ENCODE data around the gene SMARCD1.

Gene SMARCD1

DNA sequence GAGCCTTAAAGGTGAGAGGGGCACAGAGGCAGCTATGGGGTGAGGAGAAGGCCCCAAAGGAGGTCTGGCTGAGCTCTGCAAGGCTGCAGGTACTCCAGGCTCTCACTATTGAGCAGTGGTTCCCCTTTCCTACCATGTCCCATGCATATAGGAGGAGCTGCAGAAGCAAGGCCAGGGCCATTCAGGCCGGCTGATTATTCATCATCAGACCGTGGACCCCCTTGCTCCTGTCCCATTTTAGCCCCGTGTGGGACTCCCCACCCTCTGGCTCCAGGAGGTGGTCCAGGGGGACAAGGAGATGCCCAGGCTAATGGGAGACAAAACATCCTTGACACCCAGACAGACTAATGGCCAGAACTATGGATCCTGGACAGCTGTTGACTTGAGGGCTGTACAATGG, 21.8 kb downstream of the SMARCD1 start:
- H3K27me3 ChIP-seq (replicated peaks; ENCODE audit: control insufficient read depth, insufficient read depth, low read length): no peaks in the 10 kb centered on the region
- H3K9ac ChIP-seq (ENCODE audit: low read length): peak overlapping the region; percentile 92
- peaks cover 61% of the 10 kb centered on the region for H3K4me1 ChIP-seq (ENCODE audit: control insufficient read depth, insufficient read depth, low read length)
- no peaks in the 10 kb centered on the region for H3K9me3 ChIP-seq (ENCODE audit: control insufficient read depth, low read length)
- H3K4me3 ChIP-seq (ENCODE audit: low read length): peak overlapping the region; percentile 83
- peaks cover 28% of the 10 kb centered on the region for H3K36me3 ChIP-seq (ENCODE audit: control insufficient read depth, insufficient read depth, low read length, severe bottlenecking)
- no peak for DNase-seq (ENCODE audit: low read depth)

- H3K9me3 ChIP-seq (ENCODE audit: control insufficient read depth, low read length): no peaks in the 10 kb centered on the region
- peak overlapping the region; percentile 92 for H3K9ac ChIP-seq (ENCODE audit: low read length)
- H3K27me3 ChIP-seq (replicated peaks; ENCODE audit: control insufficient read depth, insufficient read depth, low read length): no peaks in the 10 kb centered on the region
- H3K4me3 ChIP-seq (ENCODE audit: low read length): peak overlapping the region; percentile 83
- H3K4me1 ChIP-seq (ENCODE audit: control insufficient read depth, insufficient read depth, low read length): peaks cover 53% of the 10 kb centered on the region
- peaks cover 28% of the 10 kb centered on the region for H3K36me3 ChIP-seq (ENCODE audit: control insufficient read depth, insufficient read depth, low read length, severe bottlenecking)
- no peak for DNase-seq (ENCODE audit: low read depth)
Observed at GRCh38 chr12:50107416-50108268, 22.5 kb downstream of the SMARCD1 start.

DNA sequence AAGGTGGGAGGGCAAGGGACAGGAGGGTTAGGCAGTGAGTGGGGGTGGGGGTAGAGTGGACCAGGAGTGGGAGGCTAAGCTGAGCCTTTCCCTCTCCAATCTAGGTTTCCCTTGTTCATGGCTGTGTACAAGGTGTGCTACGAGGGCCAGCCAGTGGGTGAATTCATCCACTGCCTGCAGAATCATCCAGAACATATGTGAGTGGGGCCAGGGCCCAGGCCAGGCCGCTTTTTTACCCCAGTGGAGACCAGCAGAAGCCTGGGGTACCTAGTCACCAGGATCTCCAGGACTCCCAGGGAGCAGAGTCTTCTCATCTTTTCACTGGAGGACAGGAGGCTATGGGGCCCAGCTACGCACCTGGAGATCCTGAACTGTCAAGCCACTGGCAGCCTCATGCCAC, 24.2 kb downstream of the SMARCD1 start:
- H3K9ac ChIP-seq (ENCODE audit: low read length): peak overlapping the region; percentile 85
- no peak overlapping the region for H3K4me3 ChIP-seq (ENCODE audit: low read length)
- no peak for DNase-seq (ENCODE audit: low read depth)
- no peaks in the 10 kb centered on the region for H3K9me3 ChIP-seq (ENCODE audit: control insufficient read depth, low read length)
- H3K4me1 ChIP-seq (ENCODE audit: control insufficient read depth, insufficient read depth, low read length): peaks cover 43% of the 10 kb centered on the region
- H3K36me3 ChIP-seq (ENCODE audit: control insufficient read depth, insufficient read depth, low read length, severe bottlenecking): peaks cover 28% of the 10 kb centered on the region
- H3K27me3 ChIP-seq (replicated peaks; ENCODE audit: control insufficient read depth, insufficient read depth, low read length): no peaks in the 10 kb centered on the region

GRCh38 chr12:50110127-50110761, 25.1 kb downstream of the SMARCD1 start:
- Histone ChIP-seq H3K27me3 (replicated peaks; ENCODE audit: control insufficient read depth, insufficient read depth, low read length) (no peaks in the 10 kb centered on the region), H3K9ac (ENCODE audit: low read length) (peak overlapping the region; percentile 85), H3K9me3 (ENCODE audit: control insufficient read depth, low read length) (no peaks in the 10 kb centered on the region), H3K4me1 (ENCODE audit: control insufficient read depth, insufficient read depth, low read length) (peaks cover 43% of the 10 kb centered on the region), H3K4me3 (ENCODE audit: low read length) (peak overlapping the region; percentile 52), H3K36me3 (ENCODE audit: control insufficient read depth, insufficient read depth, low read length, severe bottlenecking) (peaks cover 28% of the 10 kb centered on the region)
- no peak for DNase-seq (ENCODE audit: low read depth)

DNA sequence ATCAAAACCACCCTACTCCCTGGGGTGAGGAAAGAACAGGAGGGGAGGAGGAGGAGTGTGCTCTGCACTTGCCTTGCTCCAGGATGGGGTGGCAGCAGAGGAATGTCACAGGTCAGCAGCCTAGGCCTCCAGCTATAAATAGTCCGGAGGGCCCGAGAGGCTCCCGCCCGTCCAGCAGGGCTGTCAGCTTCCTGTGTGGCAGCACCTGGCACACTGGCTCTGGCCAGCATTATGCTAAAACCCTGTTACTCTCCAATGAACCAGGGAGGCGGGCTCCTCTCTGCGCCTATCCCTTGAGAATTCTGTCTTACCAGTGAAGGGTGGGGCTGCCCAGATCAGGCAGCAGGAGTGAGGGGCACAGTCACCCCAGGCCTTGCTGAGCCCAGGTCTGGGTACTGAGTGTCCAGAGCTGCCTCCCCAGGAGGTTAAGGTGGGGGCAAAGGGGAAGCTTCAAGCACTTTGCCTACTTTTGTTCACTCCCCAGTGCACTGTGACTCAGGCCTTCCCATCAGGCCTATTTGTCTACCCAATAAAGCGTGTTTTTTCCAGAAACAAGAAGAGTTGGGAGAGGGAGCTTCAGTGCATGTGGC, 25.7 kb downstream of the SMARCD1 start:
- H3K4me1 ChIP-seq (ENCODE audit: control insufficient read depth, insufficient read depth, low read length): peaks cover 40% of the 10 kb centered on the region
- H3K27me3 ChIP-seq (replicated peaks; ENCODE audit: control insufficient read depth, insufficient read depth, low read length): no peaks in the 10 kb centered on the region
- peaks cover 27% of the 10 kb centered on the region for H3K36me3 ChIP-seq (ENCODE audit: control insufficient read depth, insufficient read depth, low read length, severe bottlenecking)
- no peaks in the 10 kb centered on the region for H3K9me3 ChIP-seq (ENCODE audit: control insufficient read depth, low read length)
- DNase-seq (ENCODE audit: low read depth): peak; percentile 25
- H3K4me3 ChIP-seq (ENCODE audit: low read length): peak overlapping the region; percentile 52
- peak overlapping the region; percentile 85 for H3K9ac ChIP-seq (ENCODE audit: low read length)

- Histone ChIP-seq H3K36me3 (ENCODE audit: control insufficient read depth, insufficient read depth, low read length, severe bottlenecking) (peaks cover 29% of the 10 kb centered on the region), H3K9ac (ENCODE audit: low read length) (peak overlapping the region; percentile 85), H3K9me3 (ENCODE audit: control insufficient read depth, low read length) (no peaks in the 10 kb centered on the region), H3K4me1 (ENCODE audit: control insufficient read depth, insufficient read depth, low read length) (peaks cover 40% of the 10 kb centered on the region), H3K4me3 (ENCODE audit: low read length) (peak overlapping the region; percentile 52), H3K27me3 (replicated peaks; ENCODE audit: control insufficient read depth, insufficient read depth, low read length) (no peaks in the 10 kb centered on the region)
- no peak for DNase-seq (ENCODE audit: low read depth)
Observed at GRCh38 chr12:50111395-50111692, 26.2 kb downstream of the SMARCD1 start.

DNA sequence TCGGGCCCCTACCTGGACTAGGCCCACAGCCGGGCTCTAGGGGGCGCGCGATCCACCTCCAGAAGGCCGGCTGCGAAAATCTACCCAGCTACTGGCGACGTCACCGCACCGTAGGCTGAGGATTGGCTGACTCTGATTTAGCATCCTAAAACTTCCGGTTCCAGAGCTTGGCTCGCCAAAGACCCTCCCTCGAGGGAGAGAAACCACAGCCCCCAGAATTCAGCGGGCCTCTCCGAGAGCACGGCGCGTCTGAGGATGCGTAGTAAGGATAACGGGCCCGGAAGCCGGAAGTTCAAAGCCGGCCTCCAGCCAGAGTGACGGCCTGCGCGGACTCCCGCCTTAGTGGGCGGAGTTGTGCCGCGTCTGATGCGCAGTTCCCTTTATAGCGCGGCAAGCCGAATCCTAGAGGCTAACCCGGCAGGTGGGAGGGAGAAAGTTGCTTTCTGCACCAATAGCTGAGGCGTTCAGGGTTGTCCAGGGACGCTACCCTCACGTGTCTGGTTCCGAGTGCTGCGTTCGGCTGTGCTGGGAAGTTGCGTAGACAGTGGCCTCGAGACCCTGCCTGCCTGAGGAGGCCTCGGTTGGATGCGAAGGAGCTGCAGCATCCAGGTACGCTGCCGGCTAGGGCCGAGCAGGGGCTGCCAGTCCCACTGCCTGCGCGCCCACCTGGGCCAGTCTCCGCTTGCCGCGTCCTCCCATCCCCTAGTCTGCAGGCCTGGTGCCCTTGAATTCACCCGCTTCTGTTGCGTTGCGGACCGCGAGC, 26.7 kb downstream of the SMARCD1 start, which contains the start of gene COX14:
TSS of gene COX14 (plus strand) at position 544 of the 763 bp plus-strand sequence. CDS start 7,808 bp downstream, outside the sequence.
- Histone ChIP-seq H3K9ac (ENCODE audit: low read length) (peak within 1 kb of the TSS; percentile 89), H3K4me1 (ENCODE audit: control insufficient read depth, insufficient read depth, low read length) (peaks cover 44% of the 10 kb centered on the region), H3K27me3 (replicated peaks; ENCODE audit: control insufficient read depth, insufficient read depth, low read length) (no peaks in the 10 kb centered on the region), H3K4me3 (ENCODE audit: low read length) (peak within 1 kb of the TSS; percentile 85), H3K36me3 (ENCODE audit: control insufficient read depth, insufficient read depth, low read length, severe bottlenecking) (peaks cover 32% of the 10 kb centered on the region), H3K9me3 (ENCODE audit: control insufficient read depth, low read length) (no peaks in the 10 kb centered on the region)
- peak; percentile 100 for DNase-seq (ENCODE audit: low read depth)

GRCh38 chr12:50112456-50113218, 27.5 kb downstream of the SMARCD1 start:
- H3K9me3 ChIP-seq (ENCODE audit: control insufficient read depth, low read length): no peaks in the 10 kb centered on the region
- H3K9ac ChIP-seq (ENCODE audit: low read length): peak overlapping the region; percentile 89
- H3K4me3 ChIP-seq (ENCODE audit: low read length): peak overlapping the region; percentile 85
- H3K36me3 ChIP-seq (ENCODE audit: control insufficient read depth, insufficient read depth, low read length, severe bottlenecking): peaks cover 24% of the 10 kb centered on the region
- H3K4me1 ChIP-seq (ENCODE audit: control insufficient read depth, insufficient read depth, low read length): peaks cover 40% of the 10 kb centered on the region
- no peak for DNase-seq (ENCODE audit: low read depth)
- H3K27me3 ChIP-seq (replicated peaks; ENCODE audit: control insufficient read depth, insufficient read depth, low read length): no peaks in the 10 kb centered on the region

DNA sequence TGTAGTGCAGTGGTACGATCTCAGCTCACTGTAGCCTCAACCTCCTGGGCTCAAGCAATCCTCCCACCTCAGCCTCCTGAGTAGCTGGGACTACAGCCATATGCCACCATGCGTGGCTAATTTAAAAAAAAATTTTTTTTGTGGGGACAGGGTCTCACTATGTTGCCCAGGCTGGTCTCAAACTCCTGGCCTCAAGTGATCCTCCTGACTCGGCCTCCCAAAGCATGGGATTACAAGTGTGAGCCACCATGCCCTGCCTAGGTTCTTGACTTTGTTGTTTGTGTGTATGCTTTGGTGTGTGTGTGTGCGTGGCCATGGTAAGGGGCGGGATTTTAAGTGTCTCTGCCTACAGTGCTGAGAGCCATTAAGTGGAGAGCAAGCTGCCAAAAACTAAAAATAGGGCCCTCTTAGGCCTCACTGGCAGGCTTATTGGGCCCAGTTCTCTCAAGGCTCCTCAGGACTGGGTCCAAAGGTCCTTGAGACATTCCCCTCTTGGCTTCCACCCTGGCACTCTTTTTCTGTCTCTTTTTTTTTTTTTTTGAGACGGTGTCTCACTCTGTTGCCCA, 32.0 kb downstream of the SMARCD1 start:
- DNase-seq (ENCODE audit: low read depth): no peak
- peaks cover 9% of the 10 kb centered on the region for H3K4me1 ChIP-seq (ENCODE audit: control insufficient read depth, insufficient read depth, low read length)
- H3K27me3 ChIP-seq (replicated peaks; ENCODE audit: control insufficient read depth, insufficient read depth, low read length): no peaks in the 10 kb centered on the region

DNA sequence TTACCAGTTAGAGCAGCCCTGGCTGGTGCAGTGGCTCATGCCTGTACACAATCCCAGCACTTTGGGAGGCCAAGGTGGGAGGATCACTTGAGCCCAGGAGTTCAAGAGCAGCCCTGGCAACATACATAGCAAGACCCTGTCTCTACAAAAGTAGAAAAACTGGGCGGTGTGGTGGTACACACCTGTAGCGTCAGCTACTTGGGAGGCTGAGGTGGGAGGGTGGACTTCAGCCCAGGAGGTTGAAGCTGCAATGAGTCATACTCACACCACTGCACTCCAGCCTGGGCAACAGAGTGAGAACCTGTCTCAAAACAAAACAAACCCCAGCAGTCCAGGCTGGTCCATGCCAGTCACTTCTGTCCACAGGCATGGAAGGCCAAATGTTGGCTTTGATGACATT, 34.2 kb downstream of the SMARCD1 start:
- DNase-seq (ENCODE audit: low read depth): no peak
- Histone ChIP-seq H3K9ac (ENCODE audit: low read length) (no peak overlapping the region), H3K36me3 (ENCODE audit: control insufficient read depth, insufficient read depth, low read length, severe bottlenecking) (peaks cover 60% of the 10 kb centered on the region), H3K27me3 (replicated peaks; ENCODE audit: control insufficient read depth, insufficient read depth, low read length) (no peaks in the 10 kb centered on the region), H3K4me3 (ENCODE audit: low read length) (no peak overlapping the region), H3K9me3 (ENCODE audit: control insufficient read depth, low read length) (no peaks in the 10 kb centered on the region), H3K4me1 (ENCODE audit: control insufficient read depth, insufficient read depth, low read length) (peaks cover 4% of the 10 kb centered on the region)

More for the DNA sequence above, 32.0 kb downstream of the SMARCD1 start:
- Histone ChIP-seq H3K9me3 (ENCODE audit: control insufficient read depth, low read length) (no peaks in the 10 kb centered on the region), H3K36me3 (ENCODE audit: control insufficient read depth, insufficient read depth, low read length, severe bottlenecking) (peaks cover 47% of the 10 kb centered on the region), H3K9ac (ENCODE audit: low read length) (no peak overlapping the region), H3K4me3 (ENCODE audit: low read length) (no peak overlapping the region)

All from adipocyte (in vitro differentiated cells).